HG03439 (cell line): ENCODE measurements around the gene DSCAML1.
"Not testable (repeated sequence)": the region's sequence is repeated elsewhere in the genome, so short reads cannot be mapped to it uniquely, and the experiment has no call there.

ENCODE experiments used
- ATAC-seq: cut with Tn5 transposase; IDR thresholded peaks from one replicate; pipeline ENCODE4 v1.9.1; 2021; ENCODE audit warnings: mild to moderate bottlenecking, moderate library complexity; ENCODE audit not compliant: unreplicated experiment

DSCAML1 gene

DNA sequence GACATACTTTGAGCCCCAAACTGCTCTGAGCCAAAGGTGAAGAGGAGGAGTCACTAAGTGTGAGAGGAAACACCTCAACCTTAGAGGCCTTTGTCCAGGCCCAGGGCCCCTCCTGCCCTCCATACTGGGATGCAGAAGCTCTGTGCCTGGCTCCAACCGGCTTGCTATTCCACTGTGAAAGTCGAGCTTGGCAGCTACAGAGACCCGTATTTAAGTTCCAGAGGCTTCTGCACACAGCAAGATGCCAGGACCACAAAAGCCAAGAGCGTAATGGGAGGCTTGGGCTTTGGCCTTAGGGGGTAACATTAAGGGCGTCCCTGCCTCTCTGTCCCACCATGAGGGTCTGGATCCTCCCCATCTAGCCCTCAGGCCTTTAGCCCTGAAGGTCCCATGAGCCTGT, 31.9 kb downstream of the DSCAML1 start:
- no peak for ATAC-seq

DNA sequence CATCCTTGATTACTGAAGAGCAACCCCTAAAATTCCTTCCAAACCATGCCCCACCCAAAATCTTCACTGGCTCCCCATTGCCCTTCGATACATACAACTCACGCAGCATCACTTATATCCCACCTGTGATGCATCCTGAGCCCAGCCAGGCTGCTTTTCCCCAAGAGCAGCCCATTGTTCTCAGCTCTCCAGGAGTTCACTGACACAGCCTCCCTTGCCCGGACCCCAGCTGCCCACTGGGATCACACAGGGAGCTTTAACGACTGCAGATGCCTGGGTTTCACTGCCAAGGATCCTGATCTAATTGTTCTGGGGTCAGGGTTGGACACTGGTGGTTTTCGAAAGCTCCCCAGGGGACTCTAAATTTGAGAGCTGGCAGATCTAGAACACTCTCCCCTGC, 33.6 kb downstream of the DSCAML1 start:
- not testable (repeated sequence) for ATAC-seq

DNA sequence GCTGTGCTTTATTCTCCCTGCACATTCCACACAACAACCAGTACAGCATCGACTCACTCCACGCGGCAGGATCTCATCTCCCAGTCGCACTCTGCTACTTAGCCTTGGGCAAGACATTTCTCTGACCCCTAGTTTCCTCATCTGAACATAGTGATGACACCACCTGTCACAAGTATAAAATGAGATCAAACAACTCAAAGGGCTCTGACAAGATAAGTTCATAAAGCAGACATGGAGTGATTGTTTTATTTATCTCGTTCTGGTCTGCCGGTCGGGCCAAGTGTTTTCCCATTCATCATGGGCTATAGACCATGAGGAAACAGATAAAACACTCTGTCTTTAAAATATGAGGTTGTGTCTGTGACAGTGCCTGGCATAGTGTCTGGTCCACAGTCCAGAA, 35.0 kb downstream of the DSCAML1 start:
- no peak for ATAC-seq

DNA sequence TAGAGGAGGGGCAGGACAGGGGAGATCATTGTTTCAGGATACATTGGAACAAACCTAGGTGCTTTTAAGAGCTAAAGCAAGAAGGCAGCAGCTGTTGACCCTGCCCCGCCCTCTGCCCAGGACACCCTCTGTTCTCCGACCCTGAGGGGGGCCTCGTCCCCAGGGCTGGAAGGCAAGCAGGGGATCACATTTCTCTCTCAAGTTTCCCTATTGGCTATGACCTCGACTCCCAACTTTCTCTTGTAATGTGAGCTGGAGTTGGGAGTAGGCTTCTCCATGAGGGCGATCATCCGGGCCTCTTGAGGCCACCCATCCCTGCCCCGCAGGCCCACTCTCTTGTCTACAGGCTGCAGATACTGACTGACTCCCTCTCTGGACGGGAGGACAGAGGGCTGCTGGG, 37.7 kb downstream of the DSCAML1 start:
- no peak for ATAC-seq

DNA sequence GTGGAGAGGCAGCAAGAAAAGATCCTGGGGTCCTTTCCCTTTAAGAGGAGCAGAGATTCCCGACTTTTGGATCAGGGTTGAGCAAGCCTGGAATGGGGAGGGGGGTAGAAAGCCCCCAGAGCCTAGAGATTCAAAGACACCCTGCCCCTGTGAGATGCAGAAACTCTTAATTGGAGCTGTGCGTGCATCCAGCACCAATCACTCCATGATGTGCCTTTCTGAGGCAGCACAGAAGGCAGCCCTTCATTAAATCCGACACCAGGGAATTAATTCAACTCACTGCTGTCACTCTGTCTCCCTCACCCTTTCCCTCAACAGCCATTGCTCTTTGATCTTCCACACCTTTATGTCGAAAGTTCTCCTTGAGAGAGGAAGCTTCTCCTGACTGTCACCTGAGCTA, 43.0 kb downstream of the DSCAML1 start:
- ATAC-seq: no peak

DNA sequence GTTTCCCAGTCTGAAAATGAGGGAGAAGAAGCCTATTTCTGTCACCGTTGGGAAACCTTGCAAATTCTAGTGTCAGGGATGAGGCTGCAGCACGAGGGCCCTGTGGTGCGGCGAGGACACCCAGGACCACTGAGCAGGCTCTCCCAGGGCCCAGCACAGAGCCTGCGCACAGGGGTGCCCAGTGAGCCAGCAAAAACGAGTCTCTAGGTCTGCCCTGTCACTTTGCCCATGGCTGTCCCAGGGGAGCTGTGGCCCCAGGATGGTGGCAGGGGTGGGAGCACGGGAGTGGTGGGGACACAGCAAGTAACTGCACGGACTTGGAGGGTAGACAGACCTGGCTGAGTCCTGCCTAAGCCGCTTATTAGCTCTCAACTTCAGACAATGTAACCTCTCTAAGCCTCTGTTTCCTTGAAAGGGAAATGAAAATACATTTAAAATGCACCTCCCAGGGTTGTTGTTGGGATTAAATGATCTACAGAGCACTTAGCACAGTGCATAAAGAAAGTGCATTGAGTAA, 44.2 kb downstream of the DSCAML1 start:
- ATAC-seq: no peak

DNA sequence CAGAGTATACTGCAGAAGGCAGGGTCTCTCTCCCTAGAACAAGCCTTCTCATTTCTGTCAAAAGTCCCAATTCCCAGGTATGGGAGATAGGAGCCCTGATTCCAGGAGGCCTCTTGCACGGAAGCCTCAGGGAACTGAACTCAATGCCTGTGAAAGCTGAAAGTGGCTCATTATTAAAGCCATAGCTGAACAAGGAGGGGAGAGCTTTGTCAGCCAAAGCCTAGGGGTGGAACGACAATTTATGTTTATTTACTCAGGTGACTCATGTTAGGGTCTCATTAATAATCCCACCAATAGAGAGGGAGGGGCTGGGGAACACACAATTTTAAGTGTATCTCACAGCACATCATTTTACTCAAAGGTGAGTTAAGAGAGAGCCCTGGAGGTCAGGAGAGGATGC, 44.9 kb downstream of the DSCAML1 start:
- no peak for ATAC-seq

DNA sequence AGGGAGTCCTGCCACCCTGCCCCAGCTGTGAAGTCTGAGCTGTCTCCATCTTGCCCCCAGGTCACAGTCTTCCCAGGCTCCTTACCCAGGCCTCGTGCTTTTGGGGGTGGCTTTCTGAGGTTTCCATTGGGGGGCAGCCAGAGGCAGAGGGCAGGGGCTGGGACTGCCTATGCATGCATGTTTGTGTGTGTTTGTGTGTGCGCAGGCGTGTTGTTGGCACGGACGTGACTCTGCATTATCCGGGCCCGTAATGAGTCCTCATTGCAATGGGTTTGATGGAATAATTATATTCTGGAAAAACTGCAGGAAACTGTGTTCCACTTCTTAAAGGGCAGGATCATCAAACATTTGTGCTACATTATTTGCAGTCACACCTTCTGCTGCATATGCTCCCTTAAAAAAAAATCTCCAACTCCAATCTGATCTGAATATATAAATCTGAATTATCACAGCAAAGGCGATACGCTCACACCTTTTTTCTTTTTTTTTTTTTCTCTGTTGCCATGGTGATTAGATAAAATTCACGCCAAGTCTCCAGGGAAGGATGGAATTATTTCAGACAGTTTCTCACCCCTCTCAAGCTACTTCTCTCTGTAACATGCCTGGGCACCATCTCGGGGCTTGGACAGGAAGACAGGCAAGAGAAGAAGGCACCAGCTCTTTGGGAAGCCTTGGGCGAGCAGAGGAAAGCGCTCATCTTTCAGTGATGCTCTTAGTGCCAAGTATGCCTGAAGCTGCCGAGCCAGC, 45.9 kb downstream of the DSCAML1 start:
- ATAC-seq: no peak

DNA sequence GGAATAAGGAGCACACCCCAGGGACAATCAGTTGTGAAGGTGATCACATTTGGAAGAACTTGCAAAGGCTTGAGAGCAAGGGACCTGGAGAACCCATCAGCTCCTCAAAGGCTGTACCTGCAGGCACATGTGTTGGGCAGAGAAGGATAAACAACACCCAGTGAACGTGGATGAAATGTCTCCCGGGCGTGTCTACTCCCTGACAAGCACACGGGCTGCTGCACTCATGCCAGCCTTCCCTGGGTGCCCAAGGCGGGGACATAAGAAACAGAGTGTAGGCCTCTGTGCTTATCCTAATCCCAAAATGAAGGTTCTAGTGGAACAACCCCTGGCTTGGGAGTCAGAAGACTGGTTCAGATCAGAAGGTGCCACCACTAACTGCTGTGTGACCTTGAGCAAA, 46.7 kb downstream of the DSCAML1 start:
- ATAC-seq: no peak

DNA sequence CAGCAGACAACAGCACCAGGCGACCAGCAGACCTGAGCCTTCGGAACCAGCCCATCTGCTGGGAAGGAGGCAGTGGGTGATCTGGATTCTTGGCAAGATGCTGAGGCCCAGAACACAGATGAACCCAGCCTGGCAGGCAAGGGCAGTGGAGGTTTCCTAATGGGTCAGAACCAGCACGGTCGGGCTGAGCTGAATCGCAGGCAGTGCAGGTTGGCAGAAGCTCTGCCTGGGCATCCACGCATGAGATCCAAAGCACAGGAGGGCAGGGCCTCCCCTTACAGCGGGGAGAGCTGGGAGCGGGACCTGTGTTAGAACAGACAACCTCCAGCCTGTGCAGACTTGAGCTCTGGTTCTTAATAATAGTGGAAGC, 47.5 kb downstream of the DSCAML1 start:
- ATAC-seq: no peak

DNA sequence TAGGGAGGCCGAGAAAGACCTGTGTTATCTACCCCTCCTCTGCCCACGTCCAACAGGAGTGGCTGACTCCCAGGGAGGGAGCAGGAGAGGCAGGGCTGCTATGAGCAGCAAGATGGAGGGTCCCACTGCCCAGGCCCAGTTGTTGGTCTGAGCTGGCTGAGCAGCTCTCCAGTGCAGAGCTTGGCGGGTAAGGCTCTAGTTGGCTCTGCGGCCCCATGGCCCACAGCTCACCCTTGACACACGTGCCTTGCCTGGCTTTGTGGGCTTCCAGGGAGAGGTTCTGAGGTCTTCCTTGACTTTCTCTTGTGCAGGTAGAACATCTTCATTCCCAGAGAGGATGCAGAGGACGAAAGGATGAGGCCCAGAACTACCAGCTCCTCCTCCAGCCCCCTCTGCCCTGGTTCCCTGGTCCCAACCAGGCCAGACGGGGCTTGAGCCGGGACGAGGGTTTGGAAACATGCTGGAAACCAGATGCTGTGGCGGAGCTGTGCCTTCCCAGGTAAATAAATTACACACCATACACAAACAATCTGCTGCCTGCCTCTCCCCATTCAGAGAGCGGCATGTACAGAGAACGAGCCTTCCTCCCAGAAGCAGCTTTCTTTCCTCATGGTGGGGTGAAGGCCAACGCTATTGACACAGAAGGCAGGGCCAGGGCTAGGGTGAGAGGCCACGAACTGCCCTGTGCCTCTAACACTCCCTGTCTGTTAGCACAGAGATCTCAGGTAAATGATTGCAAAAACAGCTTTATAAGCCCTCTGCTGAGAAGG, 48.1 kb downstream of the DSCAML1 start:
- ATAC-seq: no peak

DNA sequence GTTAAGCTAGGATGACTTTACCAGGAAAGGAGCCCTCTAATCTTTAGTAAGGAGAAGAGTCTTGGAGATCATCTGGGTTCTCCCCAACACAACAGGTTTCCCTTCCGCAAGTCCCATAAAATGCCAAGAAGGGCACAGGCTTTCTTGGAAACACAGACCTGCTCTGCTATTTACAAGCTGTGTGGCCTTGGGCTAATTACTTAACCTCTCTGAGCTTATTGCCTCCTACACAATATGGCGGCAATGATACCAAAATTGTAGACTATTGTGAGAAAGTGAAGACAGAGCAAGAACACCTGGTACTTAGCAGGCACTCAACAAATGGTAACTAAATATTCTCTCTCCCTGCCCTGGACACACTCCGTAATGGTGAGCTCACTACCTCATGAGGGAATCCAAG, 49.1 kb downstream of the DSCAML1 start:
- ATAC-seq: no peak

DNA sequence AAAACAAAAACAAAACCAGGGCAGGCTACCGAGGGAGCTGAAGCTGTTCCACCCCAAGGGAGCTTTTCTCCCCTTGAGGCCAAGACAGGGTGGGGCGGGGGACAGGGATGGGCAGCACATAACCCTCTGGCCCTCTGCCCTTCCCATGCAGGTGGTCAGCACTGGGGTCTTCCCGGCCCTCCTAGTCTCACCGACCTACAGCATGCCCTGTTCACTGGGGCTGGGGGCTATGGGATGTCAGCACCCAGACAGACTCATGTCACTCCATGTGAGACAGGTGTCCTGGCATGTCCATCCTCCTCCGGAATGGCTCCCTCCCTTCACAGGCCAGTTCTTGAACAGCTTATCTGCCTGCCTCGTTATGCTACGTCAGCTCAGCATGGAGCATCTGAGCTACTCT, 51.7 kb downstream of the DSCAML1 start:
- no peak for ATAC-seq

DNA sequence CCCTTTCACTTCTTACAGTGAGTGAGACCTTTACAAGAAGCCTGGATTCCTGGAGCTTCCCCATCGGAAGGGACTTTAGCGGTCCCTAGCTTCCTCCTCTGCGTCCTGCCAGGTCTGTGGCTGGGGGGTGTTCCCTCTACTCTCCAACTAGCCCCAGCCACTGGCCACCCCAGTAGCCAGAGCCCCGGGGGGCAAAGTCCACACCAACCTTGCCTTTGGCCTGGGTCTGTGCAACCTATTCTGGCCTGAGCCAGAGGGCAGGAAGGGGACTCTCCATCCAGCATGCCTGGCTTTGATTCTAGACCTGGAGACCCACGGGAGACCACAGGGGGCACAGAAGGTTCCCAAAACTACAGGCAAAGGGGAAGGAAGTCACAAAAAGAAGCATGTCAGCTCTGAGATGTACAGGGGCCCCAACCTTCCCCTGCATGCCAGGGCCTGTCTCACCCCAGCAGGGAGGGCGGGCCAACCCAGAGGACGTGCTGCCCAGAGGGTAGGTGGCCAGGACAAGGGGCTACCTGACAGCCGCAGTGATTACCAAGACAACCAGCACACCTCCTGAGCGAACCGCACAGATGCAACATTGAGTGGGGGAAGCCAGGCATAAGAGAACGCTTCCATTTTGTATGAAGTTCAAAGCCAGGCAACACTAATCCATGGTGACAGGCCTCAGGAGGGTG, 52.4 kb downstream of the DSCAML1 start:
- ATAC-seq: no peak

DNA sequence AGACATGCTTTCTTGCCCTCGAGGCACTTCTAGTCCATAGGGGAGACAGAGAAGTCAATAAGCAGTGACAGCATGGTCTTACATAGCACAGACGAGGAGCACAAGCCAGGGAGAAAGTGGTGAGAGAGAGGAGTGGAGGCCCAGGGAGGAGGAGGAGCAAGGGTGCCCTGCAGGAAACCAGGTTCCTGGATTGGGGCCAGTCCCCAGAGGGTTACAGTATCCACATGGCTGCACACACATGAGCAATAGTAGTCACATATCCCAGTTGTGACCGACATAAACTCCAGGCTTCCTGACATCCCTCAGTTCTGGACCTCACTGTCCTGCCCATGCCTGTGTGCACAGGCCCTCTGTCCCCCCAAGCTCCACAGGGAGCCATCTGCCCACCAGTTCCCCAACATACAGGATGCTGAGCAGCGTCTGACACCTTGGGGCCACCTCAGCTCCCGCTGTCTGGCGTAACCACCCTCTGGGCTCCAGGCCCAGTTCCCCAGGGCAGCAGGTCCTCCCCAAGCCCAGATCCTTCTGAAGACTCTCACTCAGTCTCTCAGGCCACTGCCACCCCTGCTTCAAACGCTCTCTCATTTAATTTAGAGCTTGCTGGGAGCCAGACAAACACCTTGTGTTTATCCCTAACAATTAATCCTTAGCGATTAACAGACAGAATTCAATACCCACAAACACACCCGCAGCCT, 53.7 kb downstream of the DSCAML1 start:
- no peak for ATAC-seq

DNA sequence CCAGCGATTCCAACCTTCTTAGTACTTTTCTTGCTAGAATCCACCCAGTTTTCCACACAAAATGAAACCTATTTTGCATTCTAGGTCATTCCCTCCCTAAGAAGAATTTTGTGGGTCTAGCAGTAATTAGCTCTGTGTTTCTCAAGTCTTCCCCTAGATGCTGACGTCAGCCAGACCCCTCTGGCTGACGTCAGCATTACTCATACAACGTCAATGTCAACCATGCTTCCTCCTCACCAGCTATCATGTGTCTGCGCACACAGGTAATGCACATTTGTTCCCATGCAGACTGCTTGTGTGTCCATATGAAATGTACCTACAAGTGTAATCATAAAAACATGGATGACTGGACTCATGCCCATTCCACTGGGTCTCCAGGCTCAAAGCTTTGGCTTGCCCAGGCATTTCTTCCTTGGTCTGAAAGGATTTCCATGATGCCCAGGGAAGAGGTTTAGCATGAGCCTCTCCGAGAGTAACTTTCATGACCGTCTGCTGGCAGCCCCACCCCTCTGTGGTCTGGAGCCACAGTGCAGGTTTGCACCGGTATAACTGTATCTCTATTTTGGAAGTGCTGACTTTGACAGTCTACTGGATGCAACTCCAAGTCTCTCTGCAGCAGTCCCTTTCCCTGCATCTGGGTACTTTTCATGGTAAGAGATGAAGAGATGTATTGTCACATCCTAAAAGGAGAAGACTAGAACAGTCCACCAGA, 58.6 kb downstream of the DSCAML1 start:
- no peak for ATAC-seq

DNA sequence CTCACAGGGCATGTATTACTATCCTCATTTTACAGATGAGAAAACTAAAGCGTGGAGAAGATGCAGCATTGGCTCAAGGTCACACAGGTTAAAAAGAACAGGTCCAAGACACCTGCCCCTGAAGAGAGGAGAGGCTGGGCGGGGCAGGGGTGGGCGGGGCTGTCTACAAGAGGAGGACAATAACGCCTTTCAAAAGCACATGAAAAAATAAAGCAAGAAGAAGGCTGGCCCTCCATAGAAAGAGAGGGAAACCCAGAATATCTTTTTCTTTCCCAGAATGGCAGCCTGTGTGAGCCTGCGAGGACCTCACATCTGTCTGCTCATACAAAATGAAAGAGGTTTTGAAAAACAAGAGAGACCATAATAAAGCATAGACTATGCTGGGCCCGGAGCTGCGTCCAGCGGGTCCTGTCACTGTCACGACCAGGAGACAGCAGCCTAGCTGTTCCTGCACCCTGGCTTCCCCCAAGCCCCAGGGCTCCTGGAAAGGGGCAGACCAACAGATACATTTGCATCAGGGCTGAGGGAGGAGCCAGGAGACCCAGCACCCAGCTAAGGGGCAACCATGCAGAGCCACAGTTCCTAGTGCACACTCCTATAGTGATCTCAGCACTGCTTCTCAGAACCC, 61.6 kb downstream of the DSCAML1 start:
- ATAC-seq: no peak

DNA sequence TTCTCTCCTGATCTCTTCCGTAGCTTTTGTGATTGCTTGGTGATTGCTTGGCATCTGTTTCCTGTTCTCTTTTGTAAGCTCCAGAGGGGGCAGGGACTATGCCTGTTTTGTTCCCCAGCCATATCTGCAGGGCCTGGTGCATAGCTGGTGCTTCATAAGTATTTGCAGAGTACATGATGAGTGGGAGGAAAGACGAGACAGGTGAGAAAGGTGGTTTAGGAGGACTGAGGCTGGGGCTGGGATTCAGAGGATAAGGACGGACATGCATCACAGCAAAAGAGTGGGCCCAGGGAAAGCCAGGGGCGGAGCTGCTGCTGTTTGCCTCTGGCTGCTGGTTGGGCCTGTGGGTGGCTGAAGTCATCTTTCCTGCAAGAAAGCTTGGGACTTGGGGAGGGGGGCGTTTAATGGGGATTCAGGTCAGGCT, 62.4 kb downstream of the DSCAML1 start:
- ATAC-seq: no peak

DNA sequence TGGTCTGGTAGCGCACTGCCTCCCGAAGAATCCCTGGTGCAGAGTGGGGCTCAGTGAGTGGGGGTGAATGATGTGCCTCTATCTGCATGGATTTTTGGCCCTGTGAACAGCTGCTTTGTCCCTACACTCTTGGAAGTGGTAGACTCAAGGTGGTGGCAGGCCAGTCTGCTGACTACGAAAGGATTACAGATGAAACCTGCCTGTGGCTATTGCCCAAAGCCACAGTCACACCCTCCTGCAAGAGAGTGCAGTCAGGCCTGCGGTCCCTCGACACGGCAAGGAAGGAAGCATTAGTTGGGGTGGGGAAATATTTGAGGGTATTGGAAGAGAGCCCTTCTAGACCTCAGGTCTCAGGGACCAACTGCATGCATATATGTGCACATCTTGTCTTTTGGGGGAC, 63.7 kb downstream of the DSCAML1 start:
- no peak for ATAC-seq

DNA sequence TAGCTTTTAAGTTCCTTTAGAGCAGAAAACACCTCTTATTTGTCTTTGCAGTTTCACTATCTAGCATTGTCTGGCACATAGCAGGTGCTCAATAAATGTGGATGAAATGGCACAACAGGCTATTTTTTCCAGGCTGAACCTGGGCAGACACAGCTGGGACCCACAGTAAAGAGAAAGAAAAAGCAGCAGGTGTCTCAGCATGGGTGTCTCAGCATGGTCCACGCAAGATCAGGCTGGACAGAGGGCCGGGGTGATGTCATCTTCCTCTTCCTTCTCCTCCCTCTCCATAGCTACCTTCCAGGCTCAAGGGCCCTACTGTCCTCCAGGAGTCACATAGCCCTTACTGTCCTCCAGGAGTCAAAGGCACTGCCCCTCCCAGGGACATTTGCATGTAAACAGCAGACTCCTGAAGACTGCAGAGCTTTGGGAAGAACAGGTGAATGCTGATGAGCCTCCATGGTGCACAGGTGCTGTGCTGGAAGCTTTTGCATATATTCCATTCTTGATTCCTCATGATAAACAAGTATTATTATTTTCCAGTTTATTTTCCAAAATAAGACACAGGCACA, 65.2 kb downstream of the DSCAML1 start:
- no peak for ATAC-seq
